Mucosa of descending colon (tissue), 3 donors: Measurements from ENCODE around the gene CDH4. TPM values are rescaled to one million over a fixed set of nuclear protein-coding genes. Genes with fewer than 3 reads are reported as not detected.

Experiments
- ATAC-seq: fragments of 200-7000 bp; cut with Tn5 transposase; one replicate; pipeline ENCODE4 v1.9.1; 2020; ENCODE audit warnings: mild to moderate bottlenecking, moderate library complexity
- DNase-seq, 3 donors: peaks; one replicate each; pipeline ENCODE4 v3.0.0-alpha.2; 2020
- H3K36me3 ChIP-seq: fragments of 200-600 bp; one replicate; pipeline ENCODE4 v1.8.0; 2021; ENCODE audit warnings: low read depth, mild to moderate bottlenecking
- H3K4me1 ChIP-seq: fragments of 200-600 bp; one replicate; pipeline ENCODE4 v1.8.0; 2021; ENCODE audit warnings: low read depth, mild to moderate bottlenecking
- H3K4me3 ChIP-seq: fragments of 200-600 bp; one replicate; pipeline ENCODE4 v1.8.0; 2021; ENCODE audit warnings: mild to moderate bottlenecking
- H3K9me3 ChIP-seq: fragments of 200-600 bp; one replicate; pipeline ENCODE4 v1.8.0; 2021; ENCODE audit warnings: mild to moderate bottlenecking
- CTCF ChIP-seq: fragments of 200-600 bp; IDR thresholded peaks from one replicate; pipeline ENCODE4 v1.8.0; 2022; ENCODE audit warnings: antibody characterized with exemption, mild to moderate bottlenecking
- intact Hi-C, 2 donors: fragments of 100-400 bp; cut with DNase I in 1 of 2; cut with micrococcal nuclease in 1 of 2; formaldehyde crosslinking; loops; one replicate each; pipeline versions ENCODE4 v1.11.0 to v1.11.1; 2022; cut with DNase I, micrococcal nuclease
- total RNA-seq, 3 donors: library from RNA; stranded (reverse); fragmentation: NEBNext Ultra II Directional in 2 of 3; extraction: Animal tissue kit (Norgen Biotek cat#: 25700) in 2 of 3; gene quantifications; one replicate each; pipeline versions ENCODE4 v1.2.1 to v1.2.4, GENCODE V29; 2021 to 2023
- donor health status: DM: no; HTN: no; CAD: no; lungs with moderate emphysema.
- donor health status: DM: no; HTN: no; CAD: no.
- donor health status: DM: no; HTN: yes; CAD: no.

Gene CDH4
- total RNA-seq, 3 donors from 2014 or later, result 0.16 TPM; not detected in 2

- Histone ChIP-seq H3K4me1 (no peaks in the 10 kb centered on the region), H3K9me3 (no peaks in the 10 kb centered on the region), H3K36me3 (no peaks in the 10 kb centered on the region), H3K4me3 (no peak overlapping the region)
- ATAC-seq, result no peak
- DNase-seq, result no peak
- intact Hi-C loops, result no loop called here
- no peak for TF ChIP-seq CTCF
Observed at GRCh38 chr20:61973515-61974356, 721.7 kb downstream of the CDH4 start.

- DNase-seq (no peak), ATAC-seq (no peak)
- Histone ChIP-seq H3K36me3 (no peaks in the 10 kb centered on the region), H3K4me1 (no peaks in the 10 kb centered on the region), H3K4me3 (no peak overlapping the region), H3K9me3 (no peaks in the 10 kb centered on the region)
- TF ChIP-seq CTCF, result no peak
- intact Hi-C loops, result no loop called here
Observed at GRCh38 chr20:61974357-61974665, 722.2 kb downstream of the CDH4 start.

DNA sequence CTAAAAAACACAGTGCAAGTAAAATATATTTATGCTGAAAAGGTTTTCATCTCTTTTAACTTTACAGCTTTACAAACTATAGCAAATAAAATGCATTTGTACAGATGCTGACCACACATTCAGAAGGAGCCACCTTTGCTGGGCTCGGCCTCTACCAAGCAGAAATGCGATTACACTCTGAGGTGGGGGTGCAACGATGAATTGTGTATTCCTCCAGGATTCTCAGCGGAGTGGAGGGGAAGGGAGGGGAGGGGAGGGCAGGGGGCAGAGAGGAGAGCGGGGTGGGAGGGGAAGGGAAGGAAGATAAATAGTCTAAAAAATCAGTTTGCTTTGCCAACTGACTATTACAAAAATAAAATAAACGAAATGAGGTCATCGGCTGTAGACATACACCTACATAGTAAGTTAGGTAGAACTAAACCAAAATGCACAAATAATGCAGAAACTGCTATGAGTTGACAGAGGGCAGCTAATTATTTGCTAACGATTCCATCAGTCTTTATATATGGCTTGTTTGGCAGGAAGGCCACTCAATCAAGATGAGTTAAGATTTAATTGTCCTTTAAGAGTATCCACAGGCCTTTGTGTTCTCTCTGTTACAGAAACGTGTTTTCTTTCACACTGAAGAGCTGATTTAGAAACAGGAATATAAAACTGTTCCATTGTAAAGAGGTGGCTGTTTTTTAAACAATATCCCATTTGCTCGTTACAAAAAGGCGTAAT, 723.5 kb downstream of the CDH4 start:
- no peaks in the 10 kb centered on the region for H3K36me3 ChIP-seq

DNA sequence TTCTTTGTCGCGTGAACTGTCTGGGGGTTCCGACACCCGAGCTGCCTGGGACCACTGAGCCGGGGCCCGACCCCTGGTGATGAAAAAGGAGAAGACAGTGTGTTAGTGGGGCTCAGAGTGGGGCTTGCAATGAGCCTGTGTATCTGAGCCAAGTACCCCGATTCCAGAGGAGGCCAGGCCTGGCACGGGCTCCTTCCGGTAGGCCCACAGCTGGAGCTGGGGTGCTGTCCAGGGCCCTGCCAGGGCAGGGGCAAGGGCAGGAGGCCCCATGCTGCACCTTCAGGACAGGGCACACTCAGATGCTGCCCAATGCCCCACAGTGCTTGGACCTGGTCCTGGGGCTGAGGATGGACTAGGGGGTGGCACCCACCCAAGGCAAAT, 724.2 kb downstream of the CDH4 start:
- DNase-seq (no peak), ATAC-seq (no peak)
- Histone ChIP-seq H3K4me1 (no peaks in the 10 kb centered on the region), H3K36me3 (no peaks in the 10 kb centered on the region), H3K9me3 (no peaks in the 10 kb centered on the region), H3K4me3 (no peak overlapping the region)
- intact Hi-C loops, result no loop called here
- no peak for TF ChIP-seq CTCF

More for the DNA sequence above, 723.5 kb downstream of the CDH4 start:
- TF ChIP-seq CTCF, result no peak
- Histone ChIP-seq H3K9me3 (no peaks in the 10 kb centered on the region), H3K4me3 (no peak overlapping the region), H3K4me1 (no peaks in the 10 kb centered on the region)
- ATAC-seq, result no peak
- no peak for DNase-seq
- intact Hi-C loops, result no loop called here

DNA sequence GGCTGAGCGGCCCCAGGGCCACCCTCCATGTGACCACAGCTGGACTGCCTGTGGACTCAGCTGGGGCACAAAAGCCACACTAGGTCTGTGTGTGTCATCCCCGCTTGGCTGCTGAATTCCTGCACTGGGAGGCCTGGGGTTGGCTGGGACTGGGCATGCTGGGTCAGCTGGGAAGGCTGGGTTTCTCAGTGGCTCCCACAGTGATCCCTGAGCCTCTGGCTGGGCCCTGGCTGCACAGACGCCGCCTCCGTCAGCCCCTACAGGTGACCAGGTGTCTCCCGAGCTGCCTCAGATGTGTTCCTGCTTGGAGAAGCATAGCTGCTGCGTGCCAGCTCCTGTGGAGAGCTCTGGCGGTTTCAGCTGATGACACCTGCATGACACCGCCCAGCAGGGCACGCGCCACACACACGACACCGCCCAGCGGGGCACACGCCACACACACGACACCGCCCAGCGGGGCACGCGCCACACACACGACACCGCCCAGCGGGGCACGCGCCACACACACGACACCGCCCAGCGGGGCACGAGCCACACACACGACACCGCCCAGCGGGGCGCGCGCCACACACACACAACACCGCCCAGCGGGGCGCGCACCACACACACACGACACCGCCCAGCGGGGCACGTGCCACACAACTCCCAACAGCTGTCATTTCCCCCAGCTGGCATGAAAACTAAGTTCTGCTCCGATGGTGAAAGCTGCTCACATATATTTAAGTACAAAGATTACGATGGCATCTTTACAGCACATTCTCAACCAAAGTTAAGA, 724.8 kb downstream of the CDH4 start:
- ATAC-seq, result no peak
- no peaks in the 10 kb centered on the region for H3K36me3 ChIP-seq
- H3K4me3 ChIP-seq, result no peak overlapping the region
- H3K4me1 ChIP-seq, result no peaks in the 10 kb centered on the region
- no peaks in the 10 kb centered on the region for H3K9me3 ChIP-seq
- no peak for TF ChIP-seq CTCF
- no peak for DNase-seq
- intact Hi-C loops, result no loop called here
